SIG-M5 (cell line): ENCODE measurements around the gene POLK.
"Not testable (repeated sequence)": the region's sequence is repeated elsewhere in the genome, so short reads cannot be mapped to it uniquely, and the experiment has no call there.

Experiments used
- DNase-seq: peaks from one replicate; lab custom pipeline; 2025; lab: John Stamatoyannopoulos, UW

POLK gene

DNA sequence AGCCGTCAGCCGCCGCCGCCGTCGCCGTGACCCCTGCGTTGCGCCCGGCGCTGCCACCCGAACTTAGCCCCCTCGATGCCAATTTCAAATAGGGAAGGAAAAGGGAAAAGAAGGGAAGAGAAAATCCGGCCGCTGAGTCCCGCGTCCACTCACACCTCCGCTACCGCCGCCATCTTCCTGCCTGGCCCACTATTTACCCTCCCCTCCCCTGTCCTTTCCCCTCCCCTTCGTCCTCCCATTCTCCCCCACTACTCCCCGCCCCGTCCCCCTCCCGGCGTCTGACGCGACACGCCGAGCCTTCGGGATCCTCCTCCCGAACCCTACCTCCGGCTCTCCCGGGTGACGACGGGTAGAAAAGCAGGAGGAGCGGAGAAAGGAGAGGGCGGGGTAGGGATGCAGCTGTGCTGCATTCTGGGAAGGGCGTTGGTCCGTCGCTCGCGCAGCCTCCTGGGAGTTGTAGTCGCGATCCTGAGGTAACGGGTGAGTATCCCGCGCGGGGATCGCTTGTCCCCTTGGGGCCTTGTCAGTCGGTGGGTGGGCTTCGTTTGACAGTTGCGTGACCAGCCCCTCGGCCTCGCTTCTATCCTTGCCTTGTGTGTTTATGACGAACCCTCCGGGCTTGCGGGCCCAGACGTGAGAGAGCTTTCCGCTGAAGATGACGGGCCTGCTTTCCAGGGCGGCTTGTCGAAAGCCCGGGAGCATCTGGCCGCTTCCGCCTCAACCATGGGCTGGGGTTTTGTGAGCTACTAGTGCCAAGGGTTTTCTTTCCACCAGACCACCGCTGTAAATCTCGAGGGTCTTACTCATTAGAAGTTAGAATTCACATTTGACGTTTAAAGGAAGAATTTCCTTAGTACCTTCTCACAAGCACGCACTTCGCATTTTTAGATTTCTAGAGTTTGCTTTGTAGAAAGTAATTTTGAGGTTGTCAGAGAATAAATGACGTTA is at the start of gene POLK, which contains the start of gene CERT1:
TSS of gene POLK (plus strand) at position 457 of the 948 bp plus-strand sequence.
TSS of gene CERT1 (minus strand) at position 195 of the 948 bp plus-strand sequence. CDS start 422 bp downstream, outside the sequence.
- DNase-seq = peak; percentile 89

DNA sequence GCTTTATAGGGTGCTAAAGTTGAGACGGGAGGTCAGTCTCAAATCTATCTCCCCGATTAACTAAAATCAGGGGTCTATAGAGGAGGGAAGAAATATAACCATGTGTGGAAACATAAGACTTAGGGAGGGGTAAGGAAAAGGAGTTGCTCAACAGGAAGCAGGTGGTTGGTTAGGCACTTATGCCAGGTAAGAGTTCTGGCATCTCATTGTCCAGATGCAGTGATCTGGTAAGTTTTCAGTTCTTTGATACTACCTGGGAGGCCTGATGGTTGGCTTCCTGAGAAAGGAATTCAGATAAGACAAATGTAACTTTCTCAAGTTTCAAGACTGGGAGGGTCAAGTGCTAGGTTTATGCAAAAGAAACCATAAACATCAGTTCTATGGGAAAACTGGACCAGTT is 48.0 kb upstream of the POLK start:
- no peak for DNase-seq

DNA sequence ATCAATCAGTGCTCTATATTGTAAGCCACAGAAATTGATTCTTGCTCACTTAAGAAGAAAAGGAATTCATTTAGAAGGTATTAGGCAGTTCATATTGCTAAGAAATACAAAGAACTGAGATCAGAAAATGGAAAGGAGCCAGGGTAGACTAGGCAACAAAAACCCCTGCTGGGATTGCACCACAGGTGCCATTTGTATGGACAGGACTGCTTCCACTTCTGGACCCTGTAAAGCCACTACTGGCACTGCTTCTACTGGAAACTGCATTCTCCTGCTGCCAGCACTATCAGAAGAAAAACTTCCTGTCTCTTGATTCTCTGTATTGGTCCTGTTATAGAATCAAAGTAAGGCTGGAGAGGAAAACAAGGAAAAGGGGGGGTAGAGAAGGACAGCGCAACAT is 46.2 kb upstream of the POLK start:
- DNase-seq = no peak

DNA sequence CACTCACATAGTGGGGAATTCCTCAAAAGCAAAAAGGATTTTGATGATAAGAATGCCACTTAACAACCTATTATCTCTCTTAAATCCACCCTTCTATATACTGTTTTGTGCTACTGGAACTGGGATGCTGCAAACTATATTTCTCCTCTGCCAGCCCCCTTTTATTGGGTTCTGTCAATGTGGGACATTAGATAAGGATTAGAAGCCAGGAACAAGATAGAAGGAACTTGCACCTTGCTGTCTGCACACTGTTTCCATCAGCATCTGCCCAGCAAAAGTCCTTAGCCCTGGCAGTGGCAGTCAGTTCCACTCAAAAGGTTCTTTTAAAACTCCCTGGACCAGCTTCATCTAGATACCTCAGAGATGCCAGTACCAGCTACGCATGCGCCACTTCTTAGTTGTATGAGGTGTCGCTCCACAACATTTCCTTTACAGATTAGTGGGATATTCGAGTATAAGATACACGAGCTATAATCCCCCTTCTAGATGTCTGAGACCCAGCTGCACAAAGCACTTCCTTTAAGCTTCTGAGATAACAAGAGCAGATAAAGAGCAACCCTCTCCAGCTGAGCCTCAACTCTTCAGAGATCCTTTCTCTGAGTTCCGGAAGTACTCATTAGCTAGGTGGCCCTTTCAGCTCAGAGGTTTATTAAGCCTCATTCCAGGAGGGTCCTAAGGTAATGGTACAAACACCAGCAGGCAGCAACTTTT is 45.5 kb upstream of the POLK start:
- no peak for DNase-seq

DNA sequence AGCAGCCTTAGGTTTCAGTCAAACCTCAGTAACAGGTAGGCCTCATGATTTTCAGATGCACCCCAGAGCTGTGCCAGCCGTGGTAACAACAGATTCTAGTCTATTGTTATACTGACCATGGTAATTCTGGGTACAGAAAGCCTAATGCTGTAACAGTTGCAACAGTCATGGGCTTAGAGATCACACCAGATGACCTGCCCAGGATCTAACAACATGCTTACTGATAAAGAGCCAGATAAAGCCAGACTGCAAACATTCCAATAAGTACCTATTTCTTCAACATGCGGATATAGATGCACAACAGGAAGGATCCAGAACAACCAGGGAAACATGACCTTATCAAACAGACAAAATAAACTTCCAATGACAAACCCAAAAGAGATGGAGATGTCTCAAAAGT is 43.1 kb upstream of the POLK start:
- no peak for DNase-seq

DNA sequence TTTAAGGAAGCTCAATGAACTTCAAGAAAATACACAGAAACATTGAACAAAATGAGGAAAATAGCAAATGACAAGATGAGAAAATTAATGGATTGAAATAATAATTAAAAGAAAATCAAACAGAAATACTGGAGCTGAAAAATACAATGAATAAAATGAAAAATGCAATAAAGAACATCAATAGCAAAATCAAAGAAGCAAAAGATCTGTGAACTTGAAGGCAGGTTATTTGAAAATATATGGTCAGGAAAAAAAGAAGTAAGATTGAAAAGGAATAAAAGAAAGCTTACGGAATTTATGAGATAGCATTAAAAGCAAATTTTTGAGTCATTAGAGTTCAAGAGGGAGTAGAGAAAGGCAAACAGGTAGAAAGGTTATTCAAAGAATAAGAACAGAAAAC is 42.7 kb upstream of the POLK start:
- no peak for DNase-seq

DNA sequence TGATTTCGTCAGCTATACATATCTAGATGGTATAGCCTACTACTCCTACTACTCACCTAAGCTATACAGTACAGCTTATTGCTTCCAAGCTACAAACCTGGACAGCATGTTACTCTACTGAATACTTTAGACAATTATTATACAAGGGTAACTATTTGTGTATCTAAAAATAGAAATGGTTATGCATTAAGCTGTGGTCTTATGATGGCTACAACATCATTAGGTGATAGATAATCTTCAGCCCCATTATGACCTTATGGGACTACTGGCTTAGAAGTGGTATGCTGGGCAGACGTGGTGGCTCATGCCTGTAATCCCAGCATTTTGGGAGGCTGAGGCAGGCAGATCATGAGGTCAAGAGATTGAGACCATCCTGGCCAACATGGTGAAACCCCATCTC is 40.5 kb upstream of the POLK start:
- DNase-seq = no peak

DNA sequence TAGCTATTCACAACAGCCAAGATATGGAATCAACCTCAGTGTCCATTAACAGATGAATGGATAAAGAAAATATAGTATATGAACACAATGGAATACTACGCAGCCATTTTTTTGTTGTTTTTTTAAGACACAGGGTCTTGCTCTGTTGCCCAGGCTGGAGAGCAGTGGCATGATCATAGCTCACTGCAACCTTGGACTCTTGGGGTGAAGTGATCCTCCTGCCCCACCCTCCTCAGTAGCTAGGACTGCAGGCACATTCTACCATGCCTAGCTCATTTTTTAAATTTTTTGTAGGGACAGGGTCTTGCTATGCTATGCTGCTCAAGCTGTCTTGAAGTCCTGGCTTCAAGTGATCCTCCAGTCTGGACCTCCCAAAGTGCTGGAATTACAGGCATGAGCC is 38.7 kb upstream of the POLK start:
- DNase-seq = no peak

DNA sequence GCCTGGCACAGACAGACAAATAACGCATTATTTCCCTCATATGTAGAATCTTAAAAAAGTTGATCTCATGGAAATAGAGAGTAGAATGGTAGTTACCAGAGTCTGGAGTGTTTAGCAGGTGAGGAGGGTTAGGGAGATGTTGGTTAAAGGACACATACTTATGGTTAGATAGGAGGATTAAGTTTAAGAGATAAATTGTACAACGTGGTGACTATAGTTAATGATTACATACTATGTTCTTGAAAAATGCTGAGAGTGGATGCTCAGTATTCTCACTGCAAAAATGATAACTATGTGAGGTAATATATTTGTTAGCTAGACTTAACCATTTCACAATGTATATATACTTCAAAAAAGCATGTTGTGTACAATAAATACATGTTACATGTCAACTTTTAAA is 38.2 kb upstream of the POLK start:
- DNase-seq = no peak

DNA sequence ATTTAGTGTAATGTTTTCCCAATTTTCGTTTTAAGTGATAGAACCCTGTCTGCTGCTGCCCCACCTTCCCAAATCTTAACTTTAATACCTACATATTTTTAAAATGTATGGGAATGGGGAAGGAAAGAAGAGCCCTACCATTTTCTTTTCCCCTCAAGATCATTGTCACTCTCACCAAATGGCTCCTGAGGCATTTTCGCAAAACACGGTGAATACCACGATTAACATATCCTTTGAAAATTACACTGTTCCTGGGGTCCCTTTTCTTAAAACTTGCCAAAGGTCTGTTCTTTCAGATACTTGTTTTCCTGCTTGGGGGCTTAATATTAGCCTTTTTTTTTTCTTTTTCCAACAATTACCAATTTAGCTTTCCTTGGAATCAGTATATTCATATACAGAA is 36.3 kb upstream of the POLK start:
- no peak for DNase-seq

DNA sequence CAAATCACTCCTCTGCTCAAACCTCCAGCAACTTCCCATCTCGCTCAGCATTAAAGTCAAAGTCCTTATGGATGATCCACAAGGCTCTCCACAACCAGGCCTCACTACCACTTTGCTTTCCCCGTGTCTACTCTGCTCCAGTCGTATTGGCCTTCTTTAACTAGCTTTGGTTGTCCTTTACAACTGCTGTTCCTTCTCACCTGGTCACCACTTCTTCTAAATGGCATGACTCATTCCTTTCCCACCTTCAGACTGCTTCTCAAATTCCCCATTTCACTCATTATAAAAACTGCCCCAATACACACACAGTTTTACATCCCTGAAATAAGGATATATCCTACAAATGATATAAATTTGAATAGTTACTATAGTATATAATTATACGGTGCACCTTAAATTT is 30.7 kb upstream of the POLK start:
- DNase-seq = no peak

DNA sequence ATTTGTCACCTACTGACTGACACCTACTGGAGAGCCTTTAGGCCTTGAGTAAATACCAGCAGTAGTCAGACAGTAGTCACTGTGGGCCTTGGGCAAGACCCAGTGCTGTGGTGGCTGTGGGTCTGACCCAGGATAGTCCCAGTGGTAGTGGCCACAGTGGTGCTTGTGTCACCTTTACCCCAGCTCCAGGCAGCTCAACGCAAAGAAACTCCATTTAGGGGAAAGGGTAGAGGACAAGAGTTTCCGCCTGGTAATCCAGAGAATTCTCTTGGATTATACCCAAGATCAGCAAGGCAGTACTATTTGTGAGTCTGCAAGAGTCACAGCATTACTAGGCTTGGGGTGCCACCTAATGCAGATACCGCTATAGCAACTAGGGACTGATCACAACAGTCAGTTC is 29.2 kb upstream of the POLK start:
- no peak for DNase-seq

DNA sequence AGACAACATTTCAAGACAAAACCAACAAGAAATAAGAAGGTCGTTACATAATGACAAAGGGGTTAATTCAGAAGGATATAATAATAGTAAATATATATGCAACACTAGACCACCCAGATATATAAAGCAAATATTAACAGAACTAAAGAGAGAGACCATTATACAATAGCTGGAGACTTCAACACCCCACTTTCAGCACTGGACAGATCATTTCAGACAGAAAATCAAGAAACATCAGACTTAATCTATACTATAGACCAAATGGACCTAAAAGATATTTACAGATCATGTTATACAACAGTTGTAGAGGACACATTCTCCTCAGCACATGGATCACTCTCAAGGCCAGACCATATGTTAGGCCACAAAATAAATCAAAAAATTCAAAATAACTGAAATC is 27.1 kb upstream of the POLK start:
- DNase-seq = no peak

DNA sequence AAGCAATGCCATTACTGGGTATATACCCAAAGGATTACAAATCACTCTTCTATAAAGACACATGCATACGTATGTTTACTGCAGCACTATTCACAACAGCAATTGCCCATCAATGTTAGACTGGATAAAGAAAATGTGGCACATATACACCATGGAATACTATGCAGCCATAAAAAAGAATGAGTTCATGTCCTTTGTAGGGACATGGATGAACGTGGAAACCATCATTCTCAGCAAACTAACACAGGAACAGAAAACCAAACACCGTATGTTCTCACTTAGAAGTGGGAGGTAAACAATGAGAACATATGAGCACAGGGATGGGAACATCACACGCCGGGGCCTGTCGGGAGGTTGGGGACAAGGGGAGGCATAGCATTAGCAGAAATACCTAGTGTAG is 21.8 kb upstream of the POLK start:
- not testable (repeated sequence) for DNase-seq

DNA sequence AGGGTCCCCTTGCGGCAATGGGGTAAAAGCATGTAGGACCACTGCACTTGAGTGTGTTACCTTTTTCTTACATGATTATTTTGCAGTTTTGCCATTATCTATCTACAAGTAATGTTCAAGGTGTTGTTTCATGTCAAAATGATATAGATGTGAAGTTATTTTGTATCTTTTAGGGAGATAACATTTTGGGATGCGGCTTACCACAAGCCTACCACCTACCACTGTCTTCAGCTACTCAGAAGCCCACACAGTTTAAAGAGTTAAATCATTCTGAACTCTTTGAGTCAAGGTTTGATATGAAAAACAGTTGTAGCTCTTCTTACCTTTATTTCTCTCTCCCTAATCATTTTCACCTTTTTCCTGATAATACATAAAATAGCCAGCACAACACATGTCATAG is 20.1 kb upstream of the POLK start:
- no peak for DNase-seq

DNA sequence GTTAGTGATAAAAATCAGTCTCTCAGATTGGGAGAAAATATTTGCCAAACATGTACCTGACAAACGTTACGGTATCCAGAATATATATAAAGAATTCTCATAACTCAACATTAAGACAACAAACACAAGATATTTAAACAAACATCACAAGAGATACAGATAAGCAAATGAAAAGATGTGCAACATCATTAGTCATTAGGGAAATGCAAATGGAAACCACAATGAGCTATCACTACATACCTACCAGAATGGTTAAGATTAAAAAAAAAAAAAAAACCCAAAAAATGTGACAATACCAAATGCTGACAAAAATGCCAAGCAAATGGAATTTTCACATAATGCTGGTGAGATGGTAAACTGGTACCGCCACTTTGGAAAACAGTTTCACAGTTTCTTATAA is 15.7 kb upstream of the POLK start:
- DNase-seq = no peak

DNA sequence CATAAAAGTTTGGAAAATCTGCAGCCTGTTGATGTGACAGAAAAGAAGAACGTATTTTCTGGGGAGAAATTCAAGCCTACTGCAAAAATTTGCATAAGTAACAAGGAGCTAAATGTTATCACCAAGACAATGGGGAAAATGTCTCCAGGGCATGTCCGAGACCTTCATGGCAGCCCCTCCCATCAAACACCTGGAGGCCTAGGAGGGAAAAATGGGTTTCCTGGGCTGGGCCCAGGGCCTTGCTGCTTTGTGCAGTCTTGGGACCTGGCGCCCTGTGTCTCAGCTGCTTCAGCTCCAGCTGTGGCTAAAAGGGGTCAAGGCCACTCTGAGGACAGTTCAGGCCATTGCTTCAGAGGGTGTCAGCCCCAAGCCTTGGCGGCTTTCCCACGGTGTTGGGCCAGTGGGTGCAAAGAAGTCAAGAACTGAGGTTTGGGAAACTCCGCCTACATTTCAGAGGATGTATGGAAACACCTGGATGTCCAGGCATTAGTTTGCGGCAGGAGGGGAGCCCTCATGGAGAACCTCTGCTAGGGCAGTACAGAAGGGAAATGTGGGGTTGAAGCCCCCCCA is 13.4 kb upstream of the POLK start:
- no peak for DNase-seq

DNA sequence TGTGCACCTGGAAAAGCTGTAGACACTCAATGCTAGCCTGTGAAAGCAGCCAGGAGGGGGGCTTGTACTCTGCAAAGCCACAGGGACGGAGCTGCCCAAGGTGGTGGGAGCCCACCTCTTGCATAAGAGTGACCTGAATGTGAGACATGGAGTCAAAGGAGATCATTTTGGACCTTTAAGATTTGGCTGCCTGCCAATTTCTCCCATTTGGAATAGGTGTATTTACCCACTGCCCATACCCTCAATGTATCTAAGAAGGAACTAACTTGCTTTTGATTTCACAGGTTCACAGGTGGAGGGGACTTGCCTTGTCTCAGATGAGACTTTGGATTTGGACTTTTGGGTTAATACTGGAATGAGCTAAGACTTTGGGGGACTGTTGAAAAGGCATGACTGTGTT is 12.8 kb upstream of the POLK start:
- not testable (repeated sequence) for DNase-seq

DNA sequence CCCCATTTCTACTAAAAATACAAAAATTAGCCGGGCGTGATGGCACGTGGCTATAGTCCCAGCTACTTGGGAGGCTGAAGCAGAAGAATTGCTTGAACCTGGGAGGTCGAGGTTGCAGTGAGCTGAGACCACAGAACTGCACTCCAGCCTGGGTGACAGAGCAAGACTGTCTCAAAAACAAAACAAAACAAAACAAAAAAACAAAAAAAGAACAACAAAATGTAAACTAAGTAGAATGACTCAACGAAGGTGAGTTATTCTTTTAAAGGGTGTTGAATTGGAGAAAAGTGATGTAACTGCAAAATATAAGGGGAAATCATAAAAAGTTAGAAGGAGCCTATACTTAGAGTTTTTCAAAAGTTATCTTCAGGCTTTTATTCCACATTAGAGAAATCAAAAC is 6.6 kb upstream of the POLK start:
- not testable (repeated sequence) for DNase-seq

DNA sequence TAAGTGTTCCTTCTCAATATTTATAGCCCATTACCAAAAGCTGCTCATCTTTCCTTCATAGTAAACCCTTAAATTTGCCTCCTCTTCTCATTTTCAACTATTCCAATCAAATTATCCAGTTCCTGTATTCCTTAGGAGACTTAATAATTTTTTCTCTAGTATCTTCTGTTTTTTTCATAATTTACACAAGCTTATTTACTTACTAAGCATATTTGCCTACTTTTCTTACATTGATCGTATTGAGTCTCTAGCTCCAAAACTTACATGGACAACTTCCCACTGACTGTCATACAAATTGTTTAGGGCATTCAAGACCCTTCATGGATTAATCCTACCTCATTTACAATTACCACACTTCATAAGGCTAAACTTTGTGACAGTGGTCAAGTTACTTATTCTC is 3.9 kb upstream of the POLK start:
- no peak for DNase-seq

DNA sequence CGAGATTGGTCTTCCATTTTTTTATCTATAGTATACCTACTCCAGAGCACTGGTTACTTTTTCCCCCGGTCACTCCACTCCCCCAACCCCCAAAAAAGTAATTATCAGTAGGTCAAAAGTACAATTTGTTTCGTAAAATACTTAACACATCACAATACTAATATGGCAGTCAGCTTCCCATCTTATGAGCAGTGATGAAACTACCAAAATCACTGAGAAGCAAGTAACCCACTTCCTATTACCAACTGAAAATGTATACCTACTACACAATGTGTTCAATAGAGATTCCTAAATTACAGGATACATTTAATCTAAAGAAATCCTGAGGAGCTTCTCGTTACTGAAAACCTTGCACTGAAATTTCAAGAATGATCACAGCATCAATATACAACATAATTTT is 2.1 kb upstream of the POLK start:
- DNase-seq = no peak

DNA sequence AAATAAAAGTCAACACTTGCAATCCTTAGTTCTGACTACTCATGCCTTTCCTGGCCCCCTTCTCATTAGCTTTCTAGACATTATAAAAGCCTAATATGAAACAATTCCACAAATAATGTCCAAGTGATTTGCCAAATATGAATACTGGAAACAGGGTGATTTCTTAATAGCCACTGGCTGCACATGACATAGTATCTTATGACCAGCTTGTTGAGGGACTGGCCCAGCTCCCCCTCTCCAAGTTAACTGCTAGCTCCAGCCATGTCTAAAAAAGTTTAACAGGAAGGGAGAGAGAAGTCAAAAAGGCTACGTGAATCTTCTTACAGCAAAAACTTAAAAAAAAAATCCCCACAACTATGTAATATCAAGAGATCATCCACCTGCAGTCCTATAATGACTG is 1.7 kb upstream of the POLK start:
- no peak for DNase-seq

DNA sequence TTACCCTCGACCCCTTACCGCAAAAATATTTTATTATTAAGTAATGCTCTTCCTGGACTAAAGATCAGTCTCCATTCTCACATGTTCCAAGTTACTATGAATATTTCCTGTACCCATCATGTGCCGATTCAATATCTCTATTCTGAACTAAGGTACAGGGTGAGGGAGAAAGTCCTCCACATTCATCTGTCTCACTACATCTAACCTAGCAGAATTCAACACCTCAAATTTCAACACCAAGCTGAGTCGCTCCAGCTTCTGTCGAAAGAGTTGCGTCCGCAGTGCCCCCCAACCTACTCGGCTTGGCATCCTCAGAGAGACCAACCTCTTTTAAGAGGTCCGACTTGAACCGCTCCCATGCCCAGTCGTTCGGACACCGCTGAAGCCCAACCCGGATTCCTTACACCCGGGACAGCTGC is 1.3 kb upstream of the POLK start:
- no peak for DNase-seq
